Ovary (tissue), 3 donors: ENCODE results near the gene HOXD11.

ENCODE experiments used
- EP300 ChIP-seq: sonication (generic); formaldehyde crosslinking; IDR thresholded peaks from one replicate; pipeline ENCODE4 v1.6.1; 2017; ENCODE audit warnings: antibody characterized with exemption
- POLR2A ChIP-seq: fragments of 450-650 bp; IDR thresholded peaks from one replicate; pipeline ENCODE4 v1.6.1; 2017; ENCODE audit warnings: antibody characterized with exemption, mild to moderate bottlenecking, moderate library complexity
- TF ChIP-seq, protein P1 (sequence below), 3 donors: fragments of 450-650 bp in 2 of 3; fragments of 200-600 bp in 1 of 3; IDR thresholded peaks; one replicate each; pipeline versions ENCODE4 v1.5.1 to v1.8.0; 2016 to 2022; ENCODE audit warnings: antibody characterized with exemption in 3 of 3, mild to moderate bottlenecking in 1 of 3
- donor health status: DM: no; HTN: no; CAD: no.

DNA sequence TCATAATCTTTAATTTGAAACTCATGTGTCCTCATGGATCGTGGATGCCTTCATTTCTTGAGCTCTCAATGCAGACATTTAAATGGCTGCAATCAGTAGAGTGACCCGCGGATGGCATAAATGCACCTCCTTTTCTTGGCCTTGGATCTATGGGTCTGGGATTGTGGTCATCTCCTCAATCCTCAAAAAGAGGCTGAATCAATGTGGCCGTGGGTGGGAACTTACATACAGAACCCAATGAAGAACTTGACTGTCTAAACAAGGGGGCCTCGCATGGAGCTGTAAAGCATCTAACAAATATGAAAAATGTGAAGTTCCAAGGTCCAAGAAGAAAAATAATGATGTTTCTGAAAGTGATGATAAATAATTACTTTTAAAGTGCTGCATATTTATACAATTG is 11.7 kb upstream of the HOXD11 start:
- no peak for TF ChIP-seq EP300
- no peak for TF ChIP-seq POLR2A
- TF ChIP-seq, protein P1, sequence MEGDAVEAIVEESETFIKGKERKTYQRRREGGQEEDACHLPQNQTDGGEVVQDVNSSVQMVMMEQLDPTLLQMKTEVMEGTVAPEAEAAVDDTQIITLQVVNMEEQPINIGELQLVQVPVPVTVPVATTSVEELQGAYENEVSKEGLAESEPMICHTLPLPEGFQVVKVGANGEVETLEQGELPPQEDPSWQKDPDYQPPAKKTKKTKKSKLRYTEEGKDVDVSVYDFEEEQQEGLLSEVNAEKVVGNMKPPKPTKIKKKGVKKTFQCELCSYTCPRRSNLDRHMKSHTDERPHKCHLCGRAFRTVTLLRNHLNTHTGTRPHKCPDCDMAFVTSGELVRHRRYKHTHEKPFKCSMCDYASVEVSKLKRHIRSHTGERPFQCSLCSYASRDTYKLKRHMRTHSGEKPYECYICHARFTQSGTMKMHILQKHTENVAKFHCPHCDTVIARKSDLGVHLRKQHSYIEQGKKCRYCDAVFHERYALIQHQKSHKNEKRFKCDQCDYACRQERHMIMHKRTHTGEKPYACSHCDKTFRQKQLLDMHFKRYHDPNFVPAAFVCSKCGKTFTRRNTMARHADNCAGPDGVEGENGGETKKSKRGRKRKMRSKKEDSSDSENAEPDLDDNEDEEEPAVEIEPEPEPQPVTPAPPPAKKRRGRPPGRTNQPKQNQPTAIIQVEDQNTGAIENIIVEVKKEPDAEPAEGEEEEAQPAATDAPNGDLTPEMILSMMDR (IDR thresholded peaks at IDR 0.05), result no peak
